HEK293 (cell line): Measurements from ENCODE around the gene SPATA31C1.

Source experiments
- CTCF ChIA-PET: fragments of 350-600 bp; formaldehyde crosslinking; extraction: SDS; loops from one replicate; lab custom pipeline; 2021; ENCODE audit warnings: antibody characterized with exemption; lab: Yijun Ruan, JAX
- POLR2A ChIA-PET: fragments of 300-600 bp; formaldehyde crosslinking; extraction: SDS; loops from one replicate; lab custom pipeline; 2020; ENCODE audit warnings: antibody characterized with exemption, inconsistent platforms; lab: Yijun Ruan, JAX
- H3K27ac ChIP-seq: fragments of 200-500 bp; sonication (Bioruptor generic); 2 replicates; pipeline ENCODE4 v1.5.1; 2014; ENCODE audit warnings: low read depth, low read length, control low read depth, inconsistent platforms; ENCODE audit errors: extremely low read depth
- H3K36me3 ChIP-seq, 2 experiments: fragments of 200-500 bp in 1 of 2; sonication (Bioruptor generic) in 1 of 2; 1 replicate in 1 of 2; 2 replicates in 1 of 2; pipeline ENCODE4 v1.5.1; 2014 to 2017; ENCODE audit warnings: inconsistent platforms in 2 of 2, low read length in 2 of 2; ENCODE audit not compliant: control insufficient read depth in 2 of 2, insufficient read depth in 1 of 2
- H3K4me1 ChIP-seq: fragments of 200-500 bp; sonication (Bioruptor generic); 2 replicates; pipeline ENCODE4 v1.5.1; 2014; ENCODE audit warnings: mild to moderate bottlenecking, low read length, inconsistent platforms; ENCODE audit not compliant: control insufficient read depth, insufficient read depth
- H3K4me3 ChIP-seq: 2 replicates; pipeline ENCODE4 v1.5.1; 2011; ENCODE audit warnings: low read depth, mild to moderate bottlenecking, control low read depth, low read length, moderate library complexity
- H3K9me3 ChIP-seq: fragments of 200-500 bp; sonication (Bioruptor generic); 2 replicates; pipeline ENCODE4 v1.5.1; 2014; ENCODE audit warnings: low read depth, low read length, inconsistent platforms; ENCODE audit not compliant: control insufficient read depth, insufficient read depth
- GLIS1 ChIP-seq: fragments of 450-650 bp; formaldehyde crosslinking; IDR thresholded peaks from 2 replicates; pipeline ENCODE4 v1.5.1; 2016; ENCODE audit warnings: missing biosample characterization, missing genetic modification characterization
- YY1 ChIP-seq: fragments of 450-650 bp; formaldehyde crosslinking; IDR thresholded peaks from 2 replicates; pipeline ENCODE4 v1.5.1; 2018; ENCODE audit warnings: missing biosample characterization, missing genetic modification characterization
- ZBTB17 ChIP-seq: fragments of 450-650 bp; formaldehyde crosslinking; IDR thresholded peaks from 2 replicates; pipeline ENCODE4 v1.5.1; 2016; ENCODE audit warnings: missing biosample characterization, missing genetic modification characterization
- ZBTB44 ChIP-seq: fragments of 450-650 bp; IDR thresholded peaks from 2 replicates; pipeline ENCODE4 v1.5.1; 2018; ENCODE audit warnings: missing biosample characterization, mild to moderate bottlenecking, missing genetic modification characterization
- ZBTB49 ChIP-seq: fragments of 450-650 bp; formaldehyde crosslinking; IDR thresholded peaks from 2 replicates; pipeline ENCODE4 v1.5.1; 2016; ENCODE audit warnings: missing biosample characterization, missing genetic modification characterization, low read depth
- ZNF114 ChIP-seq: fragments of 450-650 bp; formaldehyde crosslinking; IDR thresholded peaks from 2 replicates; pipeline ENCODE4 v1.5.0; 2017; ENCODE audit warnings: missing biosample characterization, missing genetic modification characterization
- ZNF24 ChIP-seq: fragments of 450-650 bp; formaldehyde crosslinking; IDR thresholded peaks from 2 replicates; pipeline ENCODE4 v1.5.1; 2016; ENCODE audit warnings: missing biosample characterization, missing genetic modification characterization
- ZNF302 ChIP-seq: fragments of 450-650 bp; formaldehyde crosslinking; IDR thresholded peaks from 2 replicates; pipeline ENCODE4 v1.5.1; 2016; ENCODE audit warnings: missing biosample characterization, missing genetic modification characterization, low read depth
- ZNF362 ChIP-seq: fragments of 450-650 bp; formaldehyde crosslinking; IDR thresholded peaks from 2 replicates; pipeline ENCODE4 v1.5.1; 2016; ENCODE audit warnings: missing biosample characterization, missing genetic modification characterization
- ZNF426 ChIP-seq: fragments of 450-650 bp; formaldehyde crosslinking; IDR thresholded peaks from 2 replicates; pipeline ENCODE4 v1.5.1; 2017; ENCODE audit warnings: missing biosample characterization, missing genetic modification characterization, mild to moderate bottlenecking, inconsistent platforms, moderate library complexity
- ZNF433 ChIP-seq: fragments of 450-650 bp; formaldehyde crosslinking; IDR thresholded peaks from 2 replicates; pipeline ENCODE4 v1.5.1; 2016; ENCODE audit warnings: missing biosample characterization, missing genetic modification characterization, low read depth
- ZNF544 ChIP-seq: fragments of 450-650 bp; formaldehyde crosslinking; IDR thresholded peaks from 2 replicates; pipeline ENCODE4 v1.5.0; 2017; ENCODE audit warnings: missing biosample characterization, missing genetic modification characterization
- ZNF792 ChIP-seq: fragments of 450-650 bp; formaldehyde crosslinking; IDR thresholded peaks from 2 replicates; pipeline ENCODE4 v1.5.1; 2016; ENCODE audit warnings: missing biosample characterization, missing genetic modification characterization
- TF ChIP-seq, protein P1 (sequence below): fragments of 450-650 bp; formaldehyde crosslinking; IDR thresholded peaks from 2 replicates; pipeline ENCODE4 v1.5.1; 2016; ENCODE audit warnings: missing biosample characterization, missing genetic modification characterization
- TF ChIP-seq, protein P2 (sequence below): fragments of 450-650 bp; formaldehyde crosslinking; IDR thresholded peaks from 2 replicates; pipeline ENCODE4 v1.5.1; 2017; ENCODE audit warnings: missing biosample characterization, missing genetic modification characterization

Gene SPATA31C1

GRCh38 chr9:87886933-87887505, 30.7 kb upstream of the SPATA31C1 start:
- no peaks in the 10 kb centered on the region for H3K4me1 ChIP-seq
- TF ChIP-seq ZBTB17 (tag by site-specific recombination) (no peak), ZNF362 (tag by site-specific recombination) (no peak)
- TF ChIP-seq, all 188 proteins: peak for 0
- Histone ChIP-seq H3K27ac (no peak overlapping the region), H3K4me3 (no peak overlapping the region), H3K36me3 (no peaks in the 10 kb centered on the region), H3K9me3 (no peaks in the 10 kb centered on the region)
- POLR2A ChIA-PET = no interaction called here
- CTCF ChIA-PET = interaction anchor here (1.1 kb wide), 1 partner anchor 8 kb away, joined by 4 read pairs; no protein-coding TSS in a partner anchor

DNA sequence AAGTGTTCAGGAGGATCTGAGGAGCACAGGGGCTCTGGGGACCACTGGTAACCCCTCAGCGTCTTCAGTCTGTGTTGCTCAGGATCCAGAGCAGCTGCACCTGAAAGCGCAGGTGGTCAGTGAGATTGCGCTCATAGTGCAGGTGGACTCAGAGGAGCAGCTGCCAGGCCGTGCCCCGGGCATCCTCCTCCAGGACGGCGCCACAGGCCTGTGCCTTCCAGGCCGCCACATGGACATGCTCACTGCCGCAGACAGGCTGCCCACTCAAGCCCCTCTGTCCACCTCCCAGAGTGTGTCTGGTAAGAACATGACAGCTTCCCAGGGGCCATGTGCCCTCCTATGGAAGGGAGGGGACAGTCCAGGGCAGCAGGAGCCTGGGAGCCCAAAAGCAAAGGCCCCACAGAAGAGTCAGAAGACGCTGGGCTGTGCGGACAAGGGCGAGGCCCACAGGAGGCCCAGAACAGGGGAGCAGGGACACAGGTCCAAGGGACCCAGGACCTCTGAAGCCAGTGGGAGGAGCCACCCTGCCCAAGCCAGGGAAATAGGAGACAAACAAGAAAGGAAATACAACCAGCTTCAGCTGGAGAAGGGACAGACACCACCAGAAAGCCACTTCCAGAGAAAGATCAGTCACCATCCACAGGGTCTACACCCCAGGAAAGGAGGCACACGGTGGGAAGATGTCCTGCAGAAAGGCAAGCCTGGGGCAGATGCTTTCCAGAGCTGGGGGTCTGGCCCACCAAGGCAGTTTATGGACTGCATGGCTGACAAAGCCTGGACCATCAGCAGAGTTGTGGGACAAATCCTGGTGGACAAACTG, 29.9 kb upstream of the SPATA31C1 start:
- no peaks in the 10 kb centered on the region for H3K9me3 ChIP-seq
- POLR2A ChIA-PET = no interaction called here

More for the DNA sequence above, 29.9 kb upstream of the SPATA31C1 start:
- Histone ChIP-seq H3K4me3 (no peak overlapping the region), H3K4me1 (no peaks in the 10 kb centered on the region), H3K36me3 (no peaks in the 10 kb centered on the region), H3K27ac (no peak overlapping the region)
- TF ChIP-seq, protein P1, sequence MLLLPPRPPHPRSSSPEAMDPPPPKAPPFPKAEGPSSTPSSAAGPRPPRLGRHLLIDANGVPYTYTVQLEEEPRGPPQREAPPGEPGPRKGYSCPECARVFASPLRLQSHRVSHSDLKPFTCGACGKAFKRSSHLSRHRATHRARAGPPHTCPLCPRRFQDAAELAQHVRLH = no peak
- no peak for TF ChIP-seq YY1
- no peak for TF ChIP-seq ZBTB44 (tag by site-specific recombination)
- no peak for TF ChIP-seq ZNF302
- no peak for TF ChIP-seq ZNF24 (tag by site-specific recombination)
- no peak for TF ChIP-seq ZNF792
- TF ChIP-seq GLIS1 = no peak
- TF ChIP-seq ZBTB49 (tag by site-specific recombination) = no peak
- TF ChIP-seq ZNF544 (tag by site-specific recombination) = no peak
- TF ChIP-seq ZNF114 (tag by site-specific recombination) = no peak
- no peak for TF ChIP-seq ZNF426 (tag by site-specific recombination)
- TF ChIP-seq, protein P2, sequence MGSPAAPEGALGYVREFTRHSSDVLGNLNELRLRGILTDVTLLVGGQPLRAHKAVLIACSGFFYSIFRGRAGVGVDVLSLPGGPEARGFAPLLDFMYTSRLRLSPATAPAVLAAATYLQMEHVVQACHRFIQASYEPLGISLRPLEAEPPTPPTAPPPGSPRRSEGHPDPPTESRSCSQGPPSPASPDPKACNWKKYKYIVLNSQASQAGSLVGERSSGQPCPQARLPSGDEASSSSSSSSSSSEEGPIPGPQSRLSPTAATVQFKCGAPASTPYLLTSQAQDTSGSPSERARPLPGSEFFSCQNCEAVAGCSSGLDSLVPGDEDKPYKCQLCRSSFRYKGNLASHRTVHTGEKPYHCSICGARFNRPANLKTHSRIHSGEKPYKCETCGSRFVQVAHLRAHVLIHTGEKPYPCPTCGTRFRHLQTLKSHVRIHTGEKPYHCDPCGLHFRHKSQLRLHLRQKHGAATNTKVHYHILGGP = no peak
- no peak for TF ChIP-seq ZNF433
- CTCF ChIA-PET = interaction anchor here (0.6 kb wide), 1 partner anchor 427 kb away, joined by 3 read pairs; no protein-coding TSS in a partner anchor
